Left ventricle myocardium inferior (tissue), 1 donor: Measurements from ENCODE around the gene KRT24. TPM values are rescaled to one million over a fixed set of nuclear protein-coding genes. Genes with fewer than 3 reads are reported as not detected.
"Not testable (repeated sequence)": the region's sequence is repeated elsewhere in the genome, so short reads cannot be mapped to it uniquely, and the experiment has no call there.

Source experiments
- DNase-seq: peaks from one replicate; pipeline ENCODE4 v3.0.0-alpha.2; 2020
- H3K27ac ChIP-seq: fragments of 200-600 bp; replicated peaks from 2 replicates; pipeline ENCODE4 v1.8.0; 2021
- H3K27me3 ChIP-seq: fragments of 200-600 bp; 2 replicates; pipeline ENCODE4 v1.8.0; 2021; ENCODE audit warnings: low read depth
- H3K36me3 ChIP-seq: fragments of 200-600 bp; 2 replicates; pipeline ENCODE4 v1.8.0; 2021
- H3K4me1 ChIP-seq: fragments of 200-600 bp; 2 replicates; pipeline ENCODE4 v1.8.0; 2021
- H3K4me3 ChIP-seq: fragments of 200-600 bp; 2 replicates; pipeline ENCODE4 v1.8.0; 2021; ENCODE audit warnings: mild to moderate bottlenecking, moderate library complexity
- H3K9me3 ChIP-seq: fragments of 200-600 bp; replicated peaks from 2 replicates; pipeline ENCODE4 v1.8.0; 2021
- intact Hi-C: fragments of 100-400 bp; cut with micrococcal nuclease; formaldehyde crosslinking; loops from one replicate; pipeline ENCODE4 v1.11.0; 2022
- long read RNA-seq: library from polyadenylated mRNA; unstranded; transcript quantifications from one replicate; pipeline ENCODE4 v2.0.0, GENCODE V29; 2021
- total RNA-seq: library from RNA; stranded (reverse); fragmentation: NEBNext Ultra II Directional; extraction: Animal tissue kit (Norgen Biotek cat#: 25700); gene quantifications from one replicate; pipeline ENCODE4 v1.2.1, GENCODE V29; 2021
- TF ChIP-seq, protein P1 (sequence below): fragments of 200-600 bp; IDR thresholded peaks from 2 replicates; pipeline ENCODE4 v1.8.0; 2021; ENCODE audit warnings: antibody characterized with exemption, mild to moderate bottlenecking, borderline replicate concordance
- donor health status: DM: no; HTN: yes; CAD: no; lungs with severe emphysema.

Gene KRT24
- not detected for total RNA-seq
- long read RNA-seq = 0 reads

DNA sequence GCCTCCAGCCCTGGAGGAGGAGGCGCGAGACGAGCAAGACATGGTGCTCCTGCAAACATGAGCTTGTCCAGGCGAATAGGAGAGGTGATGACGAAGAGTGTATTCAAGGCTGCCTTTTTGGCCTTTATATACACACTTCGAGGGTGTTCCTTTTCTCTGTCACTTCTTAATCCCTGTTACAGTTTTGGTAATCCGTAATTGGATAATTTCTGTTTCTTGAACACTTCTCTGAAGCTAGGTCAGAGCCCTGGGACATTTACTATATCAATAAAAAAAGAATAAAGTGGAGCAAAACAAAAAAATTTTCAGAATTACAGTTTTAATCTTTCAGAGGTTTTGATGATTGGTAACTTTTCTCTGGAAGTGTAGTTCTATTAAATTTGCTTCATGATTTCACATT is at the start of gene KRT24:
TSS of gene KRT24 (minus strand) at position 101 of the 400 bp plus-strand sequence. CDS start at position 42, 59 bp downstream.
- no peak for DNase-seq
- intact Hi-C loops = no loop called here
- H3K27me3 ChIP-seq = peaks cover 48% of the 10 kb centered on the region
- no peak within 1 kb of the TSS for H3K4me3 ChIP-seq
- no peak within 1 kb of the TSS for H3K27ac ChIP-seq
- no peaks in the 10 kb centered on the region for H3K9me3 ChIP-seq
- H3K36me3 ChIP-seq = no peaks in the 10 kb centered on the region
- H3K4me1 ChIP-seq = peaks cover 7% of the 10 kb centered on the region
- TF ChIP-seq, protein P1, sequence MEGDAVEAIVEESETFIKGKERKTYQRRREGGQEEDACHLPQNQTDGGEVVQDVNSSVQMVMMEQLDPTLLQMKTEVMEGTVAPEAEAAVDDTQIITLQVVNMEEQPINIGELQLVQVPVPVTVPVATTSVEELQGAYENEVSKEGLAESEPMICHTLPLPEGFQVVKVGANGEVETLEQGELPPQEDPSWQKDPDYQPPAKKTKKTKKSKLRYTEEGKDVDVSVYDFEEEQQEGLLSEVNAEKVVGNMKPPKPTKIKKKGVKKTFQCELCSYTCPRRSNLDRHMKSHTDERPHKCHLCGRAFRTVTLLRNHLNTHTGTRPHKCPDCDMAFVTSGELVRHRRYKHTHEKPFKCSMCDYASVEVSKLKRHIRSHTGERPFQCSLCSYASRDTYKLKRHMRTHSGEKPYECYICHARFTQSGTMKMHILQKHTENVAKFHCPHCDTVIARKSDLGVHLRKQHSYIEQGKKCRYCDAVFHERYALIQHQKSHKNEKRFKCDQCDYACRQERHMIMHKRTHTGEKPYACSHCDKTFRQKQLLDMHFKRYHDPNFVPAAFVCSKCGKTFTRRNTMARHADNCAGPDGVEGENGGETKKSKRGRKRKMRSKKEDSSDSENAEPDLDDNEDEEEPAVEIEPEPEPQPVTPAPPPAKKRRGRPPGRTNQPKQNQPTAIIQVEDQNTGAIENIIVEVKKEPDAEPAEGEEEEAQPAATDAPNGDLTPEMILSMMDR = no peak

DNA sequence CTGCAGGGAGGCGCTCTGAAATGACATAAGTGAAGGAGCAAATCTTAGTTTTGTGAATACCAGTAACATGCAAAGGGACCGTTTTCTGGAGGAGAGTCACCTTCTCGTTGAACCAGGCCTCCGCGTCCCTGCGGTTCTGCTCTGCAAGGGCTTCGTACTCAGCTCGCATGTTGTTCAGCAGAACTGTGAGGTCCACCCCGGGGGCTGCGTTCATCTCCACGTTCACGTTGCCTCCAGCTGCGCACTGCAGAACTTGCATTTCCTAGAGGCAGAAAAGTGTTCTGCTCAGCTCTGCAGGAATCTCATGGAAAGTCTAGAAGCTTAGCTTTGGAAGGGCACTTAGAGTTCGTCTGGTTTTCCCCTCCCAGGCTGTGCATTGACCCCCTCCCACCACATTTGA is 47.5 kb upstream of the KRT24 start:
- H3K27me3 ChIP-seq = peaks cover 50% of the 10 kb centered on the region
- H3K36me3 ChIP-seq = no peaks in the 10 kb centered on the region
- H3K4me3 ChIP-seq = no peak overlapping the region
- peaks cover 4% of the 10 kb centered on the region for H3K9me3 ChIP-seq
- H3K27ac ChIP-seq = no peak overlapping the region
- intact Hi-C loops = no loop called here
- TF ChIP-seq, protein P1 = no peak
- H3K4me1 ChIP-seq = no peaks in the 10 kb centered on the region
- DNase-seq = no peak

DNA sequence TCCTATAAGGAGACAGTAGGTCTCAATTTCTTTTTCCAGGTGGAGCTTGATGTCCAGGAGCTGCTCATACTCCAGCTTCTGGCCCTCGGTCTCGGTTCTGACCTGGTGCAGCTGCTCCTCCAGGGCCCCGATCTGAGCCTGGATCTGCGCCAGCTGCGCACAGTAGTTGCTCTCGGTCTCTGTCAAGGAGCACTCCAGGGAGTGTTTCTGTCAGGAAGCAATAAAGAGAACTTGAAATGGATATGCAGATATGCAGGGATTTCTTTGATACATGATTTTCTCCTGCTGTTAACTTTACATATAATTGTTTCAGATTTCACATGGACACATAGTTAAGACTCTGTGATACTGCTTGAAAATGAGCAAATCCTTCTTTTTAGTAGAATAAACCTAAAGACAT is 46.8 kb upstream of the KRT24 start:
- TF ChIP-seq, protein P1 = no peak
- intact Hi-C loops = no loop called here
- DNase-seq = no peak

DNA sequence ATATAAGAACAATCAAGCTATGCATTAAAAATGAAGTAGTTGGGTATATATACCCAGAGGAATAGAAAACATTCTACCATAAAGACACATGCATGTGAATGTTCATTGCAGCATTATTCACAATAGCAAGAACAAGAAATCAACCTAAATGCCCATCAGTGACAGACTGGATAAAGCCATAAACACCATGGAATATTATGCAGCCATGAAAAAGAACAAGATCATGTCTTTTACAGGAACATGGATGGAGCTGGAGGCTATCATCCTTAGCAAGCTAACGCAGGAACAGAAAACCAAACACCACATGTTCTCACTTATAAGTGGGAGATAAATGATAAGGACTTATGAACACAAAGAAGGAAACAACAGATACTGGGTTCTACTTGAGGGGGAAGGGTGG is 45.1 kb upstream of the KRT24 start:
- peaks cover 62% of the 10 kb centered on the region for H3K27me3 ChIP-seq
- H3K27ac ChIP-seq, H3K36me3 ChIP-seq, intact Hi-C loops, H3K9me3 ChIP-seq, DNase-seq, H3K4me1 ChIP-seq, H3K4me3 ChIP-seq: not testable (repeated sequence)

More for the DNA sequence above, 46.8 kb upstream of the KRT24 start:
- Histone ChIP-seq H3K9me3 (peaks cover 4% of the 10 kb centered on the region), H3K4me1 (no peaks in the 10 kb centered on the region), H3K27me3 (peaks cover 55% of the 10 kb centered on the region), H3K27ac (no peak overlapping the region), H3K4me3 (no peak overlapping the region), H3K36me3 (no peaks in the 10 kb centered on the region)

DNA sequence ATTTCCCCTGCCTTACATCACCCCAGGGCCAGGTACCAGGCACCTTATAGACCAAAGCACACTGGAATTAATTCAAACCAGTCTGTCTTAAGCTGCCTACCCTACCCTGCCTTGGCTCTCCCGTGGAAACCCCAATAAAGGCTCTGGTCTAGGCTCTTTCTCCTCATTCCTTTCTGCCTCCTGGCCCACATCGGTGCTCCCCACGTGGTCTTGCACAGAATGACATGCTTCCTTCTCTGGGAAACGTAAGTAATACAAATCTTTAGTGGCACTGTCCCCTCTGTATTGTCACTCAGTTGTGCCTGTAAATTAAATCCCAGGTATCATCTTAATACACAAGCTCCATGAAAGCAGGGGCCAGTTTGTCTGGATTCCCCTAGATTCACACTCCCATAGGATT is 35.0 kb upstream of the KRT24 start:
- Histone ChIP-seq H3K36me3 (no peaks in the 10 kb centered on the region), H3K9me3 (peaks cover 21% of the 10 kb centered on the region), H3K4me1 (no peaks in the 10 kb centered on the region), H3K4me3 (no peak overlapping the region), H3K27me3 (peaks cover 42% of the 10 kb centered on the region), H3K27ac (no peak overlapping the region)
- intact Hi-C loops = no loop called here
- TF ChIP-seq, protein P1 = no peak
- DNase-seq = no peak

DNA sequence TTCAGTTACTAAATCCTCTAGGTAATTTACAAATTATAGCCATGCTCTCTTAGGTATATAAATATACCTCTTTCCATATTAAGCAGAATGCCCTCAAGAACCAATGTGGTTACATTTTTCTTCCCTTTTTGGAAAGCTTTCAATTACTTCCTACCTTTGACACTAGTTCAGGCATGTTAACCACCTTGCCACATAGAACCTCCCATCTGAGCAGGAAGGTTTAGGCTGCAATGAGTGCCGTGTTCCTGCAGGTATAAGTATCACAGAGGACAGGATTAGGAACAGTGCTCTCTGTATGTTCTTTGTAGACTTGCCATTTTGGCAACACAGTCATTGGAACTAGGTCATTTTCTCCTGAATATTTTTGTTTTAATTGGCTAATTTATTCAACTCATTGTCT is 31.5 kb upstream of the KRT24 start:
- intact Hi-C loops = no loop called here
- H3K4me1 ChIP-seq = no peaks in the 10 kb centered on the region
- H3K9me3 ChIP-seq = no peaks in the 10 kb centered on the region
- no peak for DNase-seq
- no peak overlapping the region for H3K27ac ChIP-seq
- TF ChIP-seq, protein P1 = no peak
- H3K36me3 ChIP-seq = no peaks in the 10 kb centered on the region
- H3K4me3 ChIP-seq = no peak overlapping the region
- H3K27me3 ChIP-seq = peaks cover 41% of the 10 kb centered on the region
